Measurements from ENCODE around the gene CPED1.

GRCh38 chr7:121259826-121260225, 271.3 kb downstream of the CPED1 start:
- TF ChIP-seq CTCF (IDR thresholded peaks at IDR 0.05): no peak
- TF ChIP-seq EP300 (IDR thresholded peaks at IDR 0.05; ENCODE audit: low read depth): no peak
- no peak for TF ChIP-seq POLR2A (IDR thresholded peaks at IDR 0.05)
- TF ChIP-seq POLR2AphosphoS5 (IDR thresholded peaks at IDR 0.05): no peak

Data from transverse colon (tissue), 4 donors.